H9 (cell line): ENCODE data around the gene ZSWIM5. TPM values are rescaled to one million over a fixed set of nuclear protein-coding genes. Genes with fewer than 3 reads are reported as not detected.

Experiments used
- DNase-seq: peaks from one replicate; pipeline ENCODE4 v3.0.0-alpha.2; 2017
- H2AFZ ChIP-seq: one replicate; pipeline ENCODE4 v1.6.1; 2013; ENCODE audit warnings: mild to moderate bottlenecking, low read length, control low read depth, moderate library complexity
- H2AK5ac ChIP-seq: 2 replicates; pipeline ENCODE4 v1.6.1; 2013; ENCODE audit warnings: low read length, control low read depth, mixed read lengths; ENCODE audit not compliant: insufficient read length
- H2BK120ac ChIP-seq: one replicate; pipeline ENCODE4 v1.6.1; 2013; ENCODE audit warnings: low read depth, mild to moderate bottlenecking, low read length, control low read depth, inconsistent platforms; ENCODE audit not compliant: poor library complexity, severe bottlenecking
- H2BK12ac ChIP-seq: 2 replicates; pipeline ENCODE4 v1.6.1; 2013; ENCODE audit warnings: low read length, control low read depth, mixed read lengths, low read depth; ENCODE audit not compliant: insufficient read length
- H2BK15ac ChIP-seq: 2 replicates; pipeline ENCODE4 v1.6.1; 2013; ENCODE audit warnings: low read depth, low read length, control low read depth
- H2BK20ac ChIP-seq: one replicate; pipeline ENCODE4 v1.6.1; 2013; ENCODE audit warnings: low read depth, mild to moderate bottlenecking, low read length, control low read depth, inconsistent platforms; ENCODE audit not compliant: poor library complexity, severe bottlenecking
- H2BK5ac ChIP-seq: 2 replicates; pipeline ENCODE4 v1.6.1; 2013; ENCODE audit warnings: low read length, control low read depth, mixed read lengths; ENCODE audit not compliant: insufficient read length
- H3K14ac ChIP-seq: 2 replicates; pipeline ENCODE4 v1.6.1; 2013; ENCODE audit warnings: low read length, control low read depth; ENCODE audit not compliant: insufficient read depth
- H3K18ac ChIP-seq: 2 replicates; pipeline ENCODE4 v1.6.1; 2013; ENCODE audit warnings: low read depth, mild to moderate bottlenecking, mixed read lengths, low read length, control low read depth; ENCODE audit not compliant: insufficient read length
- H3K23ac ChIP-seq: 2 replicates; pipeline ENCODE4 v1.6.1; 2013; ENCODE audit warnings: low read length, control low read depth, mixed read lengths, low read depth; ENCODE audit not compliant: insufficient read length
- H3K23me2 ChIP-seq: 2 replicates; pipeline ENCODE4 v1.6.1; 2013; ENCODE audit warnings: low read depth, mild to moderate bottlenecking, mixed read lengths, low read length, control low read depth; ENCODE audit not compliant: insufficient read length, poor library complexity, severe bottlenecking
- H3K27ac ChIP-seq: 2 replicates; pipeline ENCODE4 v1.5.1; 2013; ENCODE audit warnings: low read length, control low read depth, mixed read lengths, low read depth; ENCODE audit not compliant: insufficient read length
- H3K27me3 ChIP-seq: 2 replicates; pipeline ENCODE4 v1.6.1; 2013; ENCODE audit warnings: low read length, control low read depth, inconsistent platforms; ENCODE audit not compliant: insufficient read depth
- H3K4ac ChIP-seq: 2 replicates; pipeline ENCODE4 v1.6.1; 2013; ENCODE audit warnings: low read depth, mild to moderate bottlenecking, control low read depth, inconsistent platforms, low read length, moderate library complexity
- H3K4me1 ChIP-seq: 2 replicates; pipeline ENCODE4 v1.6.1; 2013; ENCODE audit warnings: low read length, control low read depth, inconsistent platforms; ENCODE audit not compliant: insufficient read depth
- H3K4me2 ChIP-seq: 2 replicates; pipeline ENCODE4 v1.6.1; 2013; ENCODE audit warnings: low read length, control low read depth, mixed read lengths; ENCODE audit not compliant: insufficient read length, insufficient read depth
- H3K56ac ChIP-seq: 2 replicates; pipeline ENCODE4 v1.6.1; 2013; ENCODE audit warnings: low read depth, mild to moderate bottlenecking, mixed read lengths, low read length, control low read depth; ENCODE audit not compliant: insufficient read length
- H3K79me1 ChIP-seq: 2 replicates; pipeline ENCODE4 v1.6.1; 2013; ENCODE audit warnings: low read depth, mild to moderate bottlenecking, moderate library complexity, low read length, control low read depth, inconsistent platforms; ENCODE audit not compliant: insufficient read depth, poor library complexity, severe bottlenecking
- H3K79me2 ChIP-seq: 2 replicates; pipeline ENCODE4 v1.6.1; 2013; ENCODE audit warnings: low read length, control low read depth, inconsistent platforms; ENCODE audit not compliant: insufficient read depth
- H3K9ac ChIP-seq: 2 replicates; pipeline ENCODE4 v1.6.1; 2013; ENCODE audit warnings: low read length, control low read depth, mixed read lengths; ENCODE audit not compliant: insufficient read length; ENCODE audit errors: extremely low read depth
- H3K9me3 ChIP-seq: one replicate; pipeline ENCODE4 v1.6.1; 2013; ENCODE audit warnings: low read depth, low read length, inconsistent platforms; ENCODE audit not compliant: control insufficient read depth
- H3T11ph ChIP-seq: one replicate; pipeline ENCODE4 v1.6.1; 2013; ENCODE audit warnings: mild to moderate bottlenecking, low read length, control low read depth, inconsistent platforms
- H4K20me1 ChIP-seq: one replicate; pipeline ENCODE4 v1.6.1; 2013; ENCODE audit not compliant: control insufficient read depth, insufficient read length, insufficient read depth
- H4K5ac ChIP-seq: 2 replicates; pipeline ENCODE4 v1.6.1; 2013; ENCODE audit warnings: low read depth, mild to moderate bottlenecking, mixed read lengths, low read length, control low read depth; ENCODE audit not compliant: insufficient read length
- H4K8ac ChIP-seq: replicated peaks from 2 replicates; pipeline ENCODE4 v1.6.1; 2013; ENCODE audit warnings: low read length, control low read depth, mixed read lengths, low read depth; ENCODE audit not compliant: insufficient read length
- H4K91ac ChIP-seq: 2 replicates; pipeline ENCODE4 v1.6.1; 2013; ENCODE audit warnings: low read depth, mild to moderate bottlenecking, moderate library complexity, mixed read lengths, low read length, control low read depth; ENCODE audit not compliant: insufficient read length
- H3K27ac Mint-ChIP-seq, 3 experiments: 2 replicates in 2 of 3; 3 replicates in 1 of 3; pipeline ENCODE4 v1.8.0; 2020 to 2021; ENCODE audit warnings: mixed read lengths in 3 of 3, mild to moderate bottlenecking in 1 of 3, moderate library complexity in 1 of 3
- H3K27me3 Mint-ChIP-seq: 2 replicates; pipeline ENCODE4 v1.8.0; 2021; ENCODE audit warnings: low read depth, mild to moderate bottlenecking, moderate library complexity, mixed read lengths
- H3K36me3 Mint-ChIP-seq, 3 experiments: 2 replicates in 2 of 3; 3 replicates in 1 of 3; pipeline ENCODE4 v1.8.0; 2020 to 2021; ENCODE audit warnings: low read depth in 3 of 3, mixed read lengths in 3 of 3; ENCODE audit not compliant: insufficient read depth in 1 of 3
- H3K4me1 Mint-ChIP-seq, 2 experiments: 2 replicates each; pipeline ENCODE4 v1.8.0; 2020; ENCODE audit warnings: mixed read lengths in 2 of 2
- H3K4me3 Mint-ChIP-seq, 2 experiments: 2 replicates in 1 of 2; 3 replicates in 1 of 2; pipeline ENCODE4 v1.8.0; 2020 to 2021; ENCODE audit warnings: mild to moderate bottlenecking in 2 of 2, mixed read lengths in 2 of 2, moderate library complexity in 1 of 2
- H3K9me3 Mint-ChIP-seq, 2 experiments: 2 replicates in 1 of 2; 3 replicates in 1 of 2; pipeline ENCODE4 v1.8.0; 2020; ENCODE audit warnings: mild to moderate bottlenecking in 2 of 2, mixed read lengths in 2 of 2, moderate library complexity in 1 of 2
- WGBS: extraction: QIAGEN DNeasy Blood & Tissue Kit; methylation state at CpG from one replicate; pipeline ENCODE4 v1.1.7; 2013; ENCODE audit warnings: missing lambda C conversion rate, low lambda C conversion rate, mixed read lengths; ENCODE audit not compliant: insufficient read length; ENCODE audit errors: extremely low coverage; 5-methylcytosine and 5-hydroxymethylcytosine counted together
- total RNA-seq: library from RNA; stranded (reverse); gene quantifications from 2 replicates; pipeline ENCODE4 v1.2.1, GENCODE V29; 2021
- TF ChIP-seq, protein P1 (sequence below): fragments of 200-600 bp; sonication (generic); conservative IDR thresholded peaks from 3 replicates; pipeline ENCODE4 v1.8.0; 2021; ENCODE audit warnings: antibody characterized with exemption, mild to moderate bottlenecking

The ZSWIM5 gene
- total RNA-seq, 1 experiment from 2014 or later = 3.5 TPM

DNA sequence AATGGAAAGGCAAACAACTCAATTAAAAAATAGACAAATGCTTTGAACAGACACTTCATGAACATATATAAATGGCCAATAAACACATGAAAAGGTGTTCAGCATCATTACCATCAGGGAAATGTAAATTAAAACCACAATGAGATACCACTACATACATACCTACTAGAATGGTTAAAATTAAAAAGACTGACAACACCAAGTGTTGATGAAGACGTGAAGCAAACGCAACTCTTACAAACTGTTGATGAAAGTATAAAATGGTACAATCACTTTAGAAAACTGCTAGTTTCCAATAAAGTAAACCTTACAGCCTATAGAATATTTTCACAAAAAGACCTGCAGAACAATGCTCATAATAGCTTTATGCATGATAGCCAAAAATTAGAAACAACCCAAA lies 230.2 kb downstream of the ZSWIM5 start:
- peaks cover 32 to 55% (median 49%) of the 10 kb centered on the region in 3 experiments for H3K36me3 Mint-ChIP-seq
- Histone ChIP-seq H3T11ph (no peak overlapping the region), H2BK12ac (no peak overlapping the region), H3K79me2 (no peaks in the 10 kb centered on the region), H4K5ac (no peak overlapping the region), H2AFZ (no peak overlapping the region), H2BK15ac (no peak overlapping the region), H4K20me1 (no peaks in the 10 kb centered on the region), H3K27me3 (no peaks in the 10 kb centered on the region), H3K23ac (no peak overlapping the region), H4K91ac (no peak overlapping the region), H3K9me3 (no peaks in the 10 kb centered on the region), H3K27ac (no peak overlapping the region), H3K4me1 (no peaks in the 10 kb centered on the region), H4K8ac (no peak overlapping the region), H3K9ac (no peak overlapping the region), H3K4me2 (no peak overlapping the region), H2AK5ac (no peak overlapping the region), H3K4ac (no peak overlapping the region), H2BK20ac (no peak overlapping the region), H3K18ac (no peak overlapping the region), H3K14ac (no peak overlapping the region), H3K79me1 (no peaks in the 10 kb centered on the region), H3K23me2 (no peaks in the 10 kb centered on the region), H2BK5ac (no peak overlapping the region), H3K56ac (no peak overlapping the region), H2BK120ac (no peak overlapping the region)
- no peak for DNase-seq
- TF ChIP-seq, protein P1, sequence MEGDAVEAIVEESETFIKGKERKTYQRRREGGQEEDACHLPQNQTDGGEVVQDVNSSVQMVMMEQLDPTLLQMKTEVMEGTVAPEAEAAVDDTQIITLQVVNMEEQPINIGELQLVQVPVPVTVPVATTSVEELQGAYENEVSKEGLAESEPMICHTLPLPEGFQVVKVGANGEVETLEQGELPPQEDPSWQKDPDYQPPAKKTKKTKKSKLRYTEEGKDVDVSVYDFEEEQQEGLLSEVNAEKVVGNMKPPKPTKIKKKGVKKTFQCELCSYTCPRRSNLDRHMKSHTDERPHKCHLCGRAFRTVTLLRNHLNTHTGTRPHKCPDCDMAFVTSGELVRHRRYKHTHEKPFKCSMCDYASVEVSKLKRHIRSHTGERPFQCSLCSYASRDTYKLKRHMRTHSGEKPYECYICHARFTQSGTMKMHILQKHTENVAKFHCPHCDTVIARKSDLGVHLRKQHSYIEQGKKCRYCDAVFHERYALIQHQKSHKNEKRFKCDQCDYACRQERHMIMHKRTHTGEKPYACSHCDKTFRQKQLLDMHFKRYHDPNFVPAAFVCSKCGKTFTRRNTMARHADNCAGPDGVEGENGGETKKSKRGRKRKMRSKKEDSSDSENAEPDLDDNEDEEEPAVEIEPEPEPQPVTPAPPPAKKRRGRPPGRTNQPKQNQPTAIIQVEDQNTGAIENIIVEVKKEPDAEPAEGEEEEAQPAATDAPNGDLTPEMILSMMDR = no peak
- no peaks in the 10 kb centered on the region for H3K4me1 Mint-ChIP-seq
- WGBS = no CpG with 5 or more reads among the region's 2 CpGs
- no peak overlapping the region for H3K4me3 Mint-ChIP-seq
- H3K27ac Mint-ChIP-seq = no peak overlapping the region
- H3K27me3 Mint-ChIP-seq = no peaks in the 10 kb centered on the region
- peaks cover 2 to 13% of the 10 kb centered on the region in 2 experiments; a peak in 2 of 5 replicates for H3K9me3 Mint-ChIP-seq
